Astrocyte of the spinal cord (primary cell): ENCODE data around the gene GIMAP1.

ENCODE experiments used
- DNase-seq: peaks from one replicate; pipeline ENCODE4 v3.0.0; 2011; ENCODE audit warnings: low read depth, low spot score
- H3K4me3 ChIP-seq: 2 replicates; pipeline ENCODE4 v1.5.1; 2011; ENCODE audit warnings: low read depth, mild to moderate bottlenecking, low read length, moderate library complexity
- in situ Hi-C: cut with HindIII; loops from 2 replicates; pipeline ENCODE4 v1.10.0; 2017; ENCODE audit warnings: low sequenced_read_pairs
- TF ChIP-seq, protein P1 (sequence below): IDR thresholded peaks from 2 replicates; pipeline ENCODE4 v1.5.1; 2012; ENCODE audit warnings: low read depth, mild to moderate bottlenecking, low read length, inconsistent platforms

The GIMAP1 gene

DNA sequence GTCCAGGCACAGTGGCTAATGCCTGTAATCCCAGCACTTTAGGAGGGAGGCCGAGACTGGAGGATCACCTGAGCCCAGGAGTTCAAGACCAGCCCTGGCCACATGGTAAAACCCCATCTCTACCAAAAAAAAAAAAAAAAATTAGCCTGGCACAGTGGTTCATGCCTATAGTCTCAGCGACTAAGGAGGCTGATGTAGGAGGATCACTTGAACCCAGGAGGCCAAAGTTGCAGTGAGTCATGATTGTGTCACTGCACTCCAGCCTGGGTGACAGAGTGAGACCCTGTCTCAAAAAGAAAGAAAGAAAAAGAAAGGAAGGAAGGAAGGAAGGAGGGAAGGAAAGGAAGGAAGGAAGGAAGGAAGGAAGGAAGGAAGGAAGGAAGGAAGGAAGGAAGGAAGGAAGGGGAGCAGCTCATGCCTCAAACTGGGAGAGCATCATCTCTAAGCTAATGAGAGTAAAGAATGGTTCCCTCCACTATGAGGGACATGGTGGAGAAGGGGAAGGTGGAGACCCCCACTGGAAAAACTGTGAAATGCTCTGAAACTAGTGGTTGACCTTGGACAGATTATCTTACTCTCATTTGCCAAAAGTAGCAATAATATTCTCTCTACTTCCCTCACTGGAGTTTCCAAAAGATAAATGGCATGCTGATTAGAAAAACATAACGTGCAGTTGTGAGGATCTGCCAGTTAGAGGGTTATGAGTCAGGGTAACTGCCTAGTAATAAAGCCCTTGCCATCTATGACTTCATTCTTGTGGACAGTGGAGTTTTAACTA, 37.6 kb downstream of the GIMAP1 start:
- in situ Hi-C loops, result no loop called here
- TF ChIP-seq, protein P1, sequence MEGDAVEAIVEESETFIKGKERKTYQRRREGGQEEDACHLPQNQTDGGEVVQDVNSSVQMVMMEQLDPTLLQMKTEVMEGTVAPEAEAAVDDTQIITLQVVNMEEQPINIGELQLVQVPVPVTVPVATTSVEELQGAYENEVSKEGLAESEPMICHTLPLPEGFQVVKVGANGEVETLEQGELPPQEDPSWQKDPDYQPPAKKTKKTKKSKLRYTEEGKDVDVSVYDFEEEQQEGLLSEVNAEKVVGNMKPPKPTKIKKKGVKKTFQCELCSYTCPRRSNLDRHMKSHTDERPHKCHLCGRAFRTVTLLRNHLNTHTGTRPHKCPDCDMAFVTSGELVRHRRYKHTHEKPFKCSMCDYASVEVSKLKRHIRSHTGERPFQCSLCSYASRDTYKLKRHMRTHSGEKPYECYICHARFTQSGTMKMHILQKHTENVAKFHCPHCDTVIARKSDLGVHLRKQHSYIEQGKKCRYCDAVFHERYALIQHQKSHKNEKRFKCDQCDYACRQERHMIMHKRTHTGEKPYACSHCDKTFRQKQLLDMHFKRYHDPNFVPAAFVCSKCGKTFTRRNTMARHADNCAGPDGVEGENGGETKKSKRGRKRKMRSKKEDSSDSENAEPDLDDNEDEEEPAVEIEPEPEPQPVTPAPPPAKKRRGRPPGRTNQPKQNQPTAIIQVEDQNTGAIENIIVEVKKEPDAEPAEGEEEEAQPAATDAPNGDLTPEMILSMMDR, result no peak

DNA sequence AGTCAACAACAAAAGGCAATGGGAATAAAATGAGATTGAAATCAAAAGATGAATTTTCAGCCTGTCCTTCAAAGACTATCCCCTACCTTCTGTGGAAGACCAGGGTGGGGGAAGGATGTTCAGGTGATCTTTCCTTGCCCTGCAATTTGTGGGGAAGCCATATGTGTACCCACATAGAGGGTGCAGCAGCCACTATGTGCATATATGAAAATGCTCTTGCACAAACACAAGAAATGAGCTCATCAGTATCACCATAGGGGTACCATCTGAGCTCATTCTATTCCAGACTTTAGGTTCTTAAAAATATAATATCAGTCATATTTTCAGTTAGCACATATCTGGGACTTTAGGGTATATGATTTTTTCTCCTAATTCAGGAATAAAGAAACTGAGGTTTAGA, 38.5 kb downstream of the GIMAP1 start:
- no peak overlapping the region for H3K4me3 ChIP-seq
- in situ Hi-C loops, result no loop called here
- TF ChIP-seq, protein P1, result no peak
- DNase-seq, result no peak

More for the DNA sequence above, 37.6 kb downstream of the GIMAP1 start:
- no peak for DNase-seq
- H3K4me3 ChIP-seq, result no peak overlapping the region

DNA sequence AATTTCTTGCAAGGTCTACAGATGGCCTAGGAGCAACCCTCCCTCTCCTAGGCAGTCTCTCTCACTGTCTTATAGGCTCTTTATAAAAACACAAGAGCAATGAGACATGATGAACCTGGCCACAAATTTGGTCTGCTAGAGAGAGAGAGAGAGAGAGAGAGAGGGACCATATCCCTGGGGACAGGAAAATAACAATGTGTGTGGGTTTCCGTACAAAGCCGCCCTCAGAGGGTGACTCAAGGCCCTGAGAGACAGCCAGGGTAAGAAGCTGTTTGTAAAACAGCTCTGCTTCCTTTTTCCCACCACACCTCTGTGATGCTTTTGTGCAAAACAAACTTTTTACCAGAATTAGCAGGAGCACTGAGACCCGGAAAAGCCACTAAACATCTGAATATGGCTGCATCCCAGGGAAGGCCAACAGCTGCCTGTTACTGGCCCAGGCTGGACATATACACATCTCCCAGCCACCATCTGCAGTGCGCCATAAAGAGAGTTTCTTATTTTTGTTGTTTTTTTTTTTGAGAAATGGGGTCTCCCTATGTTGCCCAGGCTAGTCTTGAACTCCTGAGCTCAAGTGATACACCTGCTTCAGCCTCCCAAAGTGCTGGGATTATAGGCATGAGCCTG, 39.2 kb downstream of the GIMAP1 start:
- DNase-seq, result no peak
- no peak overlapping the region for H3K4me3 ChIP-seq
- TF ChIP-seq, protein P1, result no peak
- in situ Hi-C loops, result no loop called here

DNA sequence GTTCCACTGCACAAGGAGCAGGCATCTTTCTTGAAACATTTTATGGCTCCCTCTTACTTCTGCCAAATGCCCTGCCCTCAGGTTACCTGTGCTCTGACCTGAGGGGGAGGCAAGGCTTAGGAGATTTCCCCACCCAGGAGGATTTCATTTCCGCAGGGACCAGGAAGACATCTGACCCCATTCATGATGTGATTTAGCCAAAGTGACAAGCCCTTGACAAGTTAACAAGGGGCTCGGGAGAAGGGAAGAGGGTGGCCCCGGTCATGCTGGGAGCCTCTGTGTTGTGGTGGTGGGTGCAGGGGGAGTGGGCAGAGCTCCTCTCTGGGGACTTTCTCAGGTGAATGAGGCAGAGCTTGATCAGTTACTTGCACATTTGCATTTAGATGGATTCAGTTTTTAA, 39.8 kb downstream of the GIMAP1 start:
- TF ChIP-seq, protein P1, result no peak
- in situ Hi-C loops, result no loop called here
- no peak for DNase-seq
- H3K4me3 ChIP-seq, result no peak overlapping the region

DNA sequence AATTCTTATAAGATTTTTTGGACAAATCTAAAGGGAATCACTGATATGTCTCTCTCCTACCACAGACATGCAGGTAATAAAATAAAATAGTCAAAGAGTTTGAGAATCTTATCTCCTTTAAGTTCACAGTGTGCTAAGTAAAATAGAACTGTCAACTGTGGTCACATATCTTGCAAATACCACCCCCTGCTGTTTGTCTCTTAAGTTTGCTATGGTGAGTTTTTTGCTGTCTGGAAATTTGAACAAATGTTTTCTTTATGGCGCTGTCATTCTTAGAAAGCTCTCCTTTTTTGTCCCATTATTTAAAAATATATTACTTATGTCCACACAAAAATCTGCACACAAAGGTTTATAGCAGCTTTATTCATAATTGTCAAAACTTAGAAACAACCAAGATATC, 40.4 kb downstream of the GIMAP1 start:
- no peak for DNase-seq
- TF ChIP-seq, protein P1, result no peak
- H3K4me3 ChIP-seq, result no peak overlapping the region
- in situ Hi-C loops, result no loop called here

DNA sequence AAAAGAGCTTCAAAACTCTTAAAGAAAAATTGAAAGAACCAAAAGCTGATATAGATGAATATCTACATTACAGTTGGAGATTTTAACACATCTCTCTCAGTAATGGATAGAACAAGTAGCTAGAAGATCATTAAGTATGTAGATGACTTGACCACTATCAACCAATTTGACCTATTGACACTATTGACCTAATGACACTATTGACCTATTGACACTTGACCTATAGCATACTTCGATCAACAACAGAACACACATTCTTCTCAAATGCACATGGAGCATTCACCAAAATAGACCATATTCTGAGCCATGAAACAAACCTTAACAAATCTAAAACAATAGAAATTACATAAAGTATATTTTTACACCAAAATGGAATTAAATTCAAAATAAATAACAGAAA, 43.1 kb downstream of the GIMAP1 start:
- DNase-seq, result no peak
- in situ Hi-C loops, result no loop called here

More for the DNA sequence above, 43.1 kb downstream of the GIMAP1 start:
- TF ChIP-seq, protein P1, result no peak
- no peak overlapping the region for H3K4me3 ChIP-seq
